ENCODE results near the gene KISS1. TPM values are rescaled to one million over a fixed set of nuclear protein-coding genes. Genes with fewer than 3 reads are reported as not detected.

The KISS1 gene
- total RNA-seq, 3 donors from 2014 or later (not counting 1 experiment from before 2014, with no cell fraction given) = not detected

DNA sequence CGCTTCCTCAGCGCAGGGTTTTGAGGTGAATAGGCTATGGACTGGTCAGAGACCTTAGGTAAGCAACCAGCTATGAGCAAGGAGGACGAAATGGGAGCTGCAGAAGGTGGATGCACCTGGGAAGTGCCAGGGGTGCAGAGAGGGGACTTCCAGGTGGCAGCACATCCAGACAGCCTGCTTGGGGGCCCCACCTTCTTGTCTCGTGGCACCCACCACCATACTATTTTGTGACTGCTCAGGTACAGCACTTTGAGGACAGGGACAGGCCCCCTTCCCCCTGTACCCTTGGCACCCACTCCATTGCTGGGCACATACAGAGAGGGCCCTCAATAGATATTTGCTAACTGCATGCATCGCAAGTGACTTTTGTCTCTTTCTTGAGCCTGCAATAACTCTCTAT is 777 bp upstream of the KISS1 start:
- intact Hi-C loops (cut with micrococcal nuclease) = no loop called here
- ATAC-seq (no peak), DNase-seq (no peak)
- H3K27ac ChIP-seq (ENCODE audit: low read length) = no peak overlapping the region
- Mint-ChIP-seq H3K27me3 (ENCODE audit: low read depth in 2 of 2) (peaks cover 4 to 11% of the 10 kb centered on the region in 2 donors), H3K4me3 (no peak overlapping the region), H3K4me1 (peaks cover 0 to 10% of the 10 kb centered on the region in 2 donors), H3K36me3 (no peaks in the 10 kb centered on the region), H3K27ac (no peak overlapping the region), H3K9me3 (no peaks in the 10 kb centered on the region)
- H3K4me3 ChIP-seq (ENCODE audit: low read length) = no peak overlapping the region
- WGBS (ENCODE audit: insufficient coverage) = 85% methylated on average over 5 of the region's 5 CpGs
- H3K36me3 ChIP-seq (ENCODE audit: control insufficient read depth, insufficient read depth, low read length) = no peaks in the 10 kb centered on the region
- H3K27me3 ChIP-seq (ENCODE audit: control insufficient read depth, insufficient read depth, low read length) = no peaks in the 10 kb centered on the region
- H3K4me1 ChIP-seq (ENCODE audit: control insufficient read depth, insufficient read depth, low read length) = peaks cover 5% of the 10 kb centered on the region
- no peaks in the 10 kb centered on the region for H3K9me3 ChIP-seq (ENCODE audit: control insufficient read depth, insufficient read depth, low read length)
- no peak for TF ChIP-seq CTCF (IDR thresholded peaks at IDR 0.05)

GRCh38 chr1:204194771-204195170 is 1.5 kb downstream of the KISS1 start:
- Histone ChIP-seq H3K36me3 (ENCODE audit: control insufficient read depth, insufficient read depth, low read length) (no peaks in the 10 kb centered on the region), H3K9me3 (ENCODE audit: control insufficient read depth, insufficient read depth, low read length) (no peaks in the 10 kb centered on the region), H3K27ac (ENCODE audit: low read length) (no peak overlapping the region), H3K4me3 (ENCODE audit: low read length) (no peak overlapping the region), H3K27me3 (ENCODE audit: control insufficient read depth, insufficient read depth, low read length) (no peaks in the 10 kb centered on the region), H3K4me1 (ENCODE audit: control insufficient read depth, insufficient read depth, low read length) (peaks cover 6% of the 10 kb centered on the region)
- Mint-ChIP-seq H3K9me3 (no peaks in the 10 kb centered on the region), H3K27ac (no peak overlapping the region), H3K27me3 (ENCODE audit: low read depth in 2 of 2) (peaks cover 15 to 17% of the 10 kb centered on the region in 2 donors), H3K4me1 (peaks cover 0 to 16% of the 10 kb centered on the region in 2 donors), H3K4me3 (no peak overlapping the region), H3K36me3 (no peaks in the 10 kb centered on the region)
- TF ChIP-seq CTCF (IDR thresholded peaks at IDR 0.05) = no peak
- DNase-seq (no peak), ATAC-seq (no peak)
- intact Hi-C loops (cut with micrococcal nuclease) = no loop called here
- 29% methylated on average over 7 of the region's 7 CpGs for WGBS (ENCODE audit: insufficient coverage)

- H3K9me3 ChIP-seq (ENCODE audit: control insufficient read depth, insufficient read depth, low read length) = no peaks in the 10 kb centered on the region
- no peak overlapping the region for H3K27ac ChIP-seq (ENCODE audit: low read length)
- Mint-ChIP-seq H3K27me3 (ENCODE audit: low read depth in 2 of 2) (peaks cover 20 to 24% of the 10 kb centered on the region in 2 donors), H3K27ac (no peak overlapping the region), H3K4me3 (no peak overlapping the region), H3K4me1 (peaks cover 0 to 16% of the 10 kb centered on the region in 2 donors), H3K9me3 (no peaks in the 10 kb centered on the region), H3K36me3 (no peaks in the 10 kb centered on the region)
- 88% methylated on average over 2 of the region's 2 CpGs for WGBS (ENCODE audit: insufficient coverage)
- no peak for TF ChIP-seq CTCF (IDR thresholded peaks at IDR 0.05)
- no peak overlapping the region for H3K4me3 ChIP-seq (ENCODE audit: low read length)
- H3K36me3 ChIP-seq (ENCODE audit: control insufficient read depth, insufficient read depth, low read length) = no peaks in the 10 kb centered on the region
- no peak for ATAC-seq
- no peak for DNase-seq
- peaks cover 13% of the 10 kb centered on the region for H3K4me1 ChIP-seq (ENCODE audit: control insufficient read depth, insufficient read depth, low read length)
- H3K27me3 ChIP-seq (ENCODE audit: control insufficient read depth, insufficient read depth, low read length) = no peaks in the 10 kb centered on the region
- intact Hi-C loops (cut with micrococcal nuclease) = no loop called here
These were observed 2.2 kb downstream of the KISS1 start for GRCh38 chr1:204194080-204194479.

DNA sequence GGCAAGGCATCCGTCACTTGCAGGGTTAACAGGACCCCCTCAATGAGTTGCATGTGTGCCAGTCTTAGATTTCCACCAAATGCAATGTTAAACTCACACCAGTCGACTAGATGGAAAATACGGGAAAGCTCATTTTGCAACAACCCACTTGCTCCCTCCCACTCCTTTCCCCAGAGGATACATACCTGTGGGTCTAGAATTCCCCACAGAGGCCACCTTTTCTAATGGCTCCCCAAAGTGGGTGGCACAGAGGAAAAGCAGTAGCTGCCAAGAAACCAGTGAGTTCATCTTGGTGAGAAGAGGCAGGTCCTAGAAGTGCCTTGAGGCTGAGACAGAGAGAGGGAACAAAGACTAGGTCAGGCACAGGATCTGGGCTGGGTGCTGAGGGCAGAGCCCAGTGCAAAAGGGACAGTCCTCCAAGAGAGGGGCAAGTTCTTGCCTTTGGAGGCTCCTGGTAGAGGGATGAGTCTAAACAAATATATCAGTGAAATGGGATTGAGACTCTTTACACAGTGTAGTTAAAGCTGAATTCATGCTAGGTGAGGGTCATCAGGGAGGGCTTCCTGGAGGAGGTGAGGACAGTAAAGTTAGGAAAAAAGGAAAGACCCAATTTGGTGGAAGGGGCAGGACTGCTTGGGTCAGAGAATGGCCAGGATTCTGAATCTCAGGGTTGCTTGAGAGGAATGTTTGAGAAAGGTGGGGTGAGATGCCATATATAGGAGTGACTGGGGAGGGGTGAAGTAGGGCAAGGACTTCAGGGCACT is 3.5 kb downstream of the KISS1 start:
- H3K9me3 Mint-ChIP-seq = no peaks in the 10 kb centered on the region
- Histone ChIP-seq H3K4me3 (ENCODE audit: low read length) (no peak overlapping the region), H3K27me3 (ENCODE audit: control insufficient read depth, insufficient read depth, low read length) (no peaks in the 10 kb centered on the region), H3K27ac (ENCODE audit: low read length) (no peak overlapping the region), H3K36me3 (ENCODE audit: control insufficient read depth, insufficient read depth, low read length) (no peaks in the 10 kb centered on the region), H3K4me1 (ENCODE audit: control insufficient read depth, insufficient read depth, low read length) (peaks cover 13% of the 10 kb centered on the region), H3K9me3 (ENCODE audit: control insufficient read depth, insufficient read depth, low read length) (no peaks in the 10 kb centered on the region)
- H3K36me3 Mint-ChIP-seq = no peaks in the 10 kb centered on the region
- no peak overlapping the region for H3K4me3 Mint-ChIP-seq
- ATAC-seq (no peak), DNase-seq (no peak)
- TF ChIP-seq CTCF (IDR thresholded peaks at IDR 0.05) = no peak
- H3K27me3 Mint-ChIP-seq (ENCODE audit: low read depth in 2 of 2) = peaks cover 27 to 34% of the 10 kb centered on the region in 2 donors
- WGBS (ENCODE audit: insufficient coverage) = 86% methylated on average over 3 of the region's 3 CpGs
- H3K4me1 Mint-ChIP-seq = peaks cover 0 to 20% of the 10 kb centered on the region in 2 donors
- H3K27ac Mint-ChIP-seq = no peak overlapping the region
- intact Hi-C loops (cut with micrococcal nuclease) = no loop called here

Data from natural killer cell (primary cell).